ENCODE results near the gene LYRM7. TPM values are rescaled to one million over a fixed set of nuclear protein-coding genes. Genes with fewer than 3 reads are reported as not detected.

Gene LYRM7
- total and polyA plus RNA-seq, 7 donors, result 11.3 to 31.0 (median 24.2) TPM

DNA sequence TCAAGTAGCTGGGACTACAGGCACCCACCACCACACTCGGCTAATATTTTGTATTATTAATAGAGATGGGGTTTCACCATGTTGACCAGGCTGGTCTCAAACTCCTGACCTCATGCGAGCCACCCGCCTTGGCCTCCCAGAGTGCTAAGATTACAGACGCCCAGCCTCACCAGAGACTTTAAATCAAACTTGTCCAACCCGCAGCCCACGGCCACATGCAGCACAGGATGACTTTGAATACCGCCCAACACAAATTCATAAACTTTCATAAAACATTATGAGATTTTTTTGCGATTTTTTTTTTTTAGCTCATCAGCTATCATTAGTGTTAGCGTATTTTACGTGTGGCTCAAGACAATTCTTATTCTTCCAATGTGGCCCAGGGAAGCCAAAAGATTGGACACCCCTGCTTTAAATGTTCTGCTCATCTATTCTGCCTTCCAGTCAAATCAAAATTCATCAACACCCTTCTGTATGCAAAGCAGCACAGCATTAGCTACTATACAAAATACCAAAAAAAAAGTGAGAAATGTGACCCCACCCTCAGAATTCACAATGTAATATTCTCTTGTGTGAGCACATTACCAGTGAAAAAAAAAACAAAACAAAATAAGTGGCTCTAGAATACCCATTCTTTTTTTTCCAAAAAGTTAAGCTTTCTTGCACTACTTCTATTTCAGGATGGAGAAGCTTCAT lies 50.4 kb downstream of the LYRM7 start:
- Histone ChIP-seq H3K4me1 (no peaks in the 10 kb centered on the region), H3K36me3 (ENCODE audit: insufficient read depth in 1 of 2, low read depth in 1 of 2) (no peaks in the 10 kb centered on the region), H3K4me3 (no peak overlapping the region), H3K9me3 (no peaks in the 10 kb centered on the region), H3K27ac (no peak overlapping the region), H3K27me3 (ENCODE audit: insufficient read depth in 3 of 3, low read length in 2 of 3) (no peaks in the 10 kb centered on the region)
- WGBS, 3 donors, result 89 to 91% (median 91%) methylated on average over 10 of the region's 10 CpGs
- no peak for DNase-seq
- intact Hi-C loops (cut with DNase I), result no loop called here
- TF ChIP-seq, protein P1, sequence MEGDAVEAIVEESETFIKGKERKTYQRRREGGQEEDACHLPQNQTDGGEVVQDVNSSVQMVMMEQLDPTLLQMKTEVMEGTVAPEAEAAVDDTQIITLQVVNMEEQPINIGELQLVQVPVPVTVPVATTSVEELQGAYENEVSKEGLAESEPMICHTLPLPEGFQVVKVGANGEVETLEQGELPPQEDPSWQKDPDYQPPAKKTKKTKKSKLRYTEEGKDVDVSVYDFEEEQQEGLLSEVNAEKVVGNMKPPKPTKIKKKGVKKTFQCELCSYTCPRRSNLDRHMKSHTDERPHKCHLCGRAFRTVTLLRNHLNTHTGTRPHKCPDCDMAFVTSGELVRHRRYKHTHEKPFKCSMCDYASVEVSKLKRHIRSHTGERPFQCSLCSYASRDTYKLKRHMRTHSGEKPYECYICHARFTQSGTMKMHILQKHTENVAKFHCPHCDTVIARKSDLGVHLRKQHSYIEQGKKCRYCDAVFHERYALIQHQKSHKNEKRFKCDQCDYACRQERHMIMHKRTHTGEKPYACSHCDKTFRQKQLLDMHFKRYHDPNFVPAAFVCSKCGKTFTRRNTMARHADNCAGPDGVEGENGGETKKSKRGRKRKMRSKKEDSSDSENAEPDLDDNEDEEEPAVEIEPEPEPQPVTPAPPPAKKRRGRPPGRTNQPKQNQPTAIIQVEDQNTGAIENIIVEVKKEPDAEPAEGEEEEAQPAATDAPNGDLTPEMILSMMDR (IDR thresholded peaks at IDR 0.05), result no peak
- ATAC-seq, result no peak

GRCh38 chr5:131221888-131222287 lies 51.1 kb downstream of the LYRM7 start:
- Histone ChIP-seq H3K36me3 (ENCODE audit: insufficient read depth in 1 of 2, low read depth in 1 of 2) (no peaks in the 10 kb centered on the region), H3K9me3 (no peaks in the 10 kb centered on the region), H3K27me3 (ENCODE audit: insufficient read depth in 3 of 3, low read length in 2 of 3) (no peaks in the 10 kb centered on the region), H3K4me3 (no peak overlapping the region), H3K4me1 (no peaks in the 10 kb centered on the region), H3K27ac (no peak overlapping the region)
- intact Hi-C loops (cut with DNase I), result no loop called here
- ATAC-seq (no peak), DNase-seq (no peak)
- TF ChIP-seq, protein P1 (IDR thresholded peaks at IDR 0.05), result no peak

- intact Hi-C loops (cut with DNase I), result no loop called here
- Histone ChIP-seq H3K36me3 (ENCODE audit: insufficient read depth in 1 of 2, low read depth in 1 of 2) (no peaks in the 10 kb centered on the region), H3K4me1 (no peaks in the 10 kb centered on the region), H3K4me3 (no peak overlapping the region), H3K27ac (no peak overlapping the region), H3K9me3 (no peaks in the 10 kb centered on the region), H3K27me3 (ENCODE audit: insufficient read depth in 3 of 3, low read length in 2 of 3) (no peaks in the 10 kb centered on the region)
- DNase-seq, result no peak
- TF ChIP-seq, protein P1 (IDR thresholded peaks at IDR 0.05), result no peak
- no peak for ATAC-seq
Measured at GRCh38 chr5:131222731-131223130, 52.0 kb downstream of the LYRM7 start.

DNA sequence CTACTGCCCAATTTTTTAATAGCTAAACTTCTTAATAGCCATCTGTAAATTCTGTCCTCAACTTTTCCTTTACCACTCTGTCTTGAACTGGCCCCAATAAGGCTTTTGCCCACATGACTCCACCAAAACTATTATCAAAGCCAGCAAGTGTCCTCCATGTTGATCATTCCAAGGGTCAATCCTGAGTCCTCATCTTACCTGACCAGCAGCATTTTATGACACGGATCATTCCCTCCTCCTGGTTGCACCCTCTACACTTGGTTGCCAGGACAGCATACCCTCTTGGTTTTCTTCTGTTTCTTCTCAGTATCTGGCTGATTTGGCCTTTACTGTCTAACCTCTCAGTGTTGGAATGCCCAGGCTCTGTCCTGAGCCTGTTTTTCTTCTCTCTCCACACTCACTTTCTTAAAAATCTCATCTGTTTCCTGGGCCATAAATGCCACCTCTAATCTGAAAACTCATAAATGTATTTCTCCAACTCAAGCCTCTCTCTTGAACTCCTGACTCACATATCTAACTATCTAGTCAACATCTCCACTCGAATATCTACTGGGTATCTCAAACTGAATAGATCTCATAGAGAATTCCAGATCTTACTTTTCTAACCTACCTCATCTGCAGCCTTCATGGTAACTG lies 53.1 kb downstream of the LYRM7 start:
- no peak for DNase-seq
- Histone ChIP-seq H3K27ac (no peak overlapping the region), H3K9me3 (no peaks in the 10 kb centered on the region), H3K36me3 (ENCODE audit: insufficient read depth in 1 of 2, low read depth in 1 of 2) (no peaks in the 10 kb centered on the region), H3K27me3 (ENCODE audit: insufficient read depth in 3 of 3, low read length in 2 of 3) (no peaks in the 10 kb centered on the region), H3K4me3 (no peak overlapping the region), H3K4me1 (no peaks in the 10 kb centered on the region)
- intact Hi-C loops (cut with DNase I), result no loop called here
- 81 to 88% (median 86%) methylated on average over 2 of the region's 2 CpGs for WGBS, 3 donors
- TF ChIP-seq, protein P1 (IDR thresholded peaks at IDR 0.05), result no peak
- no peak for ATAC-seq

All from psoas muscle (tissue), 8 donors.